Activated naive CD4-positive, alpha-beta T cell treated with anti-CD3 and anti-CD28 coated beads, Interleukin-2, amount 10 ng/mL, durations not matched to agents 7 days and 5 days (primary cell): ENCODE results near the gene ACKR2.

ENCODE experiments used
- CTCF ChIA-PET: fragments of 350-600 bp; sonication (Branson Sonifier 250); formaldehyde crosslinking; loops from one replicate; lab custom pipeline; 2021; ENCODE audit warnings: antibody characterized with exemption; lab: Charles Lee
- DNase-seq: peaks from one replicate; pipeline ENCODE4 v3.0.0-alpha.2; 2020
- H3K27ac Mint-ChIP-seq: one replicate; pipeline ENCODE4 v1.8.0; 2021; ENCODE audit warnings: mild to moderate bottlenecking, moderate library complexity, mixed read lengths
- H3K27me3 Mint-ChIP-seq: one replicate; pipeline ENCODE4 v1.8.0; 2021; ENCODE audit warnings: mild to moderate bottlenecking, mixed read lengths
- H3K36me3 Mint-ChIP-seq: one replicate; pipeline ENCODE4 v1.8.0; 2021; ENCODE audit warnings: mixed read lengths
- H3K4me1 Mint-ChIP-seq: one replicate; pipeline ENCODE4 v1.8.0; 2021; ENCODE audit warnings: mixed read lengths
- H3K4me3 Mint-ChIP-seq: one replicate; pipeline ENCODE4 v1.8.0; 2021; ENCODE audit warnings: mild to moderate bottlenecking, moderate library complexity, mixed read lengths
- H3K9me3 Mint-ChIP-seq: one replicate; pipeline ENCODE4 v1.8.0; 2021; ENCODE audit warnings: mixed read lengths

ACKR2 gene

DNA sequence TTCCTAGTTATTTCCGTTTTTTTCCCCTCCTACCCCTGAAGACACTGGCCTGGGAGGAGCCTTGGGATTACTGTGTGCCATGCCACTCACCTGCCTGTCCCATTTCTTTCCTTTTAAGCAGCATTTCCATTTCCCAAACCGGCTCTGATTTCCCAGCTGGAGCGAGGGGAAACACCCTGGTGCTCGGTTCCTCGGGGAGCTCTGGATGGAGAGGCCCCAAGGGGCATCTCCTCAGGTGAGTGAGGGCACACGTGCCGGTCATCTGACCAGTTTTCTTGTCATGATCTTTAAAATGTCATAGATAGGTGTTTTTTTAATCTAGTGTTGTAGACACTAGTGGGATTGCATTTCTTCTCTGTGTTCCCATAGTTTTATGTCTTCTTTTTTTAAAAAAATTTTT lies 99.4 kb downstream of the ACKR2 start:
- Mint-ChIP-seq H3K27me3 (peaks cover 45% of the 10 kb centered on the region), H3K4me3 (no peak overlapping the region), H3K27ac (no peak overlapping the region), H3K36me3 (peaks cover 15% of the 10 kb centered on the region), H3K4me1 (peaks cover 8% of the 10 kb centered on the region), H3K9me3 (peaks cover 25% of the 10 kb centered on the region)
- CTCF ChIA-PET = no interaction called here
- no peak for DNase-seq

DNA sequence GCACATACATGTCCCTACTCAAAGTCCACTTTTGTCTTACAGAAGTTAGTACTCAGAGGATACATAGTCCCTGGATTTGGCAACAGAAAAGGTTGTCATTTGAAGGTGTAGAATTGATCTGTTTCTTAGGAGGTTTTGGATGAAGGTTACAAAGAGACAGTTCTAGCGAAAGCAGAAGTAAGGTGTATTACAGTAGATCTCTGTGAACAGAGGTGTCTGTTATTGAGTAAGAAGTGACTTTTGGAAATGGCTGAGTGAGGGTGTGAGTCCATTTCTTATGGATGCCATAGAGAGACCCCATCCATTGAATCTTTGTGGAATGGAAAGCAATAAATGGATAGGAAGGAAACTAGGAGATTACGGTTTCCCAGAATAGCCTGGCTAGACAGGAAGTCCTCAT lies 102.3 kb downstream of the ACKR2 start:
- Mint-ChIP-seq H3K27ac (no peak overlapping the region), H3K27me3 (peaks cover 17% of the 10 kb centered on the region), H3K9me3 (peaks cover 41% of the 10 kb centered on the region), H3K36me3 (peaks cover 13% of the 10 kb centered on the region), H3K4me1 (peaks cover 2% of the 10 kb centered on the region), H3K4me3 (no peak overlapping the region)
- CTCF ChIA-PET = no interaction called here
- DNase-seq = no peak

DNA sequence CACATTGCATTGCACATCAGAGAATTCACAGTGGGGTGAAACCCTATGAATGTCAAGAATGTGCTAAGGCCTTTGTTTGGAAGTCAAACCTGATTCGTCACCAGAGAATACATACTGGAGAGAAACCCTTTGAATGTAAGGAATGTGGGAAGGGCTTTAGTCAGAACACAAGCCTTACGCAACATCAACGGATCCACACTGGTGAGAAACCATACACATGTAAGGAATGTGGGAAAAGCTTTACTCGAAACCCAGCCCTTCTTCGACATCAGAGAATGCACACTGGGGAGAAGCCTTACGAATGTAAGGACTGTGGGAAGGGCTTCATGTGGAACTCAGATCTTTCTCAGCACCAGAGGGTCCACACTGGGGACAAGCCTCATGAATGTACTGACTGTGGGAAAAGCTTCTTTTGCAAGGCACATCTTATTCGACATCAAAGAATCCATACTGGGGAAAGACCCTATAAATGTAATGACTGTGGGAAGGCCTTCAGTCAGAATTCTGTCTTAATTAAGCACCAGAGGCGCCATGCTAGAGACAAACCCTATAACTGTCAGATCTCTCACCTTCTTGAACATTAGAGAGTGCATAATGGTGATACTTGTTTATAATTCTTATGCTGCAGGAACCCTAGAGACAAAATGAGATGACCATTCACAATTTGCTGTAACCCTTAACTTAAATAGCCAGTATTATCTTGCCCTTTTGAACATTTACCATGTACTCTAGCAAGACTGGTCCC lies 105.7 kb downstream of the ACKR2 start:
- no peaks in the 10 kb centered on the region for H3K4me1 Mint-ChIP-seq
- no peaks in the 10 kb centered on the region for H3K27me3 Mint-ChIP-seq
- no peak for DNase-seq
- CTCF ChIA-PET = no interaction called here
- H3K4me3 Mint-ChIP-seq = no peak overlapping the region
- peaks cover 10% of the 10 kb centered on the region for H3K36me3 Mint-ChIP-seq
- peaks cover 56% of the 10 kb centered on the region for H3K9me3 Mint-ChIP-seq
- no peak overlapping the region for H3K27ac Mint-ChIP-seq
